ENCODE data around the gene SOX13. TPM values are rescaled to one million over a fixed set of nuclear protein-coding genes. Genes with fewer than 3 reads are reported as not detected.
A peak's percentile ranks its signal among the peaks of the same experiment; 100 is the strongest.

SOX13 gene
- total RNA-seq, 1 experiment from 2014 or later, result 53.0 TPM

DNA sequence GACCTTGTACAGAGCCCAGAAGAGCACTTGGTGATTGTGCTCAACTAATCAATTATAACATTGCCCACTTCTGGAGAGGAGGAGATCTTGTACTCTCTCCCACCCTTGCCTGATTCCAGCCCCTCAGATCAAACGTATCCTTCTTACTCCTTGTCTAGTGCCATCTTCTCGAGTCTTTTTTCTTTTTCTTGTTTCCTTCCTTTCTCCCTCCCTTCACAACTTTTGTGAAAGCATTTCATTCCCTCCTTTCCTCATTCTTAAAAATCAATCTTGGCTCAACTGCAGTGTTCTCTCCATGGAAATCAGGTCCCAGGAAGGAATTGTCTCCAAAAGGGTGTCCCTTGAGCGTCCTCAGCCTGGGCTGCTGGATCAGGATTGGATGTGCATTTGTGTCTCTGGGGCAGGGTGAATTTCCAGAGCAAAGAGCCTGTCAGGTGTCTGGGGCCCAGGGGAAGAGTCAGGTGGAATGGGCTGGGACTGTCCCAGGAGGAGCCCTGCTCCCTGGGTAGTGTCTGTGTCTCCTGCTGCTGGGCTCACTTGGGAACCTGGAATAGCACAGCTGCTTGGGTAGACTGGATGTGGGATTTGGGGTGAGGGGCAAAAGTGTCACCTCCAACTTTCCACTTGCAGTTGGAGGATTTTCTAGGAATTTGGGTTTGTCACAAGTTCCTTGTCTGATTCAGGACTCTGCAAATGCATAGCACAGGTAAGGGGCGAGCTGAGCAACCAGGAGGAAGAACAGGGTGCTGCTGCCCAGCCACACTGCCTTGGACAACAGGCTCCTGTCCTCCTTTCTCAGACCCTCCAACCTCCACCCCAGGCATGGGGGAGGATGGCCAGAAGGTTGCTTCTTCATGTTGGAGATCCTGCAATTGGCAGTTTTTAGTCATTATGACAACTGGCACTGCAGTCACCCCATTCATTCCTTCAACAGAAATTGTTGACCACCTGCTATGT is 3.3 kb downstream of the SOX13 start:
- Histone ChIP-seq H3K4me3 (ENCODE audit: low read depth in 2 of 2, low read length in 2 of 2) (peak overlapping the region; percentile 80 to 84), H3K27me3 (ENCODE audit: control insufficient read depth, insufficient read depth, low read length) (no peaks in the 10 kb centered on the region), H3K36me3 (ENCODE audit: control insufficient read depth, insufficient read depth, low read length) (no peaks in the 10 kb centered on the region; the same call in 1 of the 2 replicates), H3K9me3 (ENCODE audit: control insufficient read depth, insufficient read depth, low read depth, low read length) (no peaks in the 10 kb centered on the region), H3K27ac (ENCODE audit: low read length) (peak overlapping the region; percentile 72), H3K4me1 (ENCODE audit: control insufficient read depth, insufficient read depth, low read length) (peaks cover 54% of the 10 kb centered on the region)
- no peak for DNase-seq (ENCODE audit: low read depth, low spot score)
- no TSS peak for BruUV-seq (replicated peaks)
- ChIA-PET CTCF (no interaction called here), POLR2A (interaction anchor here (0.5 kb wide), 1 partner anchor 78 kb away, joined by 3 read pairs; no protein-coding TSS in a partner anchor)
- TF ChIP-seq SIN3A (IDR thresholded peaks at IDR 0.05; ENCODE audit: borderline replicate concordance, insufficient read depth, low read depth, low read length), result no peak
- TF ChIP-seq TCF7L2 (IDR thresholded peaks at IDR 0.05; ENCODE audit: low read depth, low read length), result no peak
- TF ChIP-seq, protein P1, sequence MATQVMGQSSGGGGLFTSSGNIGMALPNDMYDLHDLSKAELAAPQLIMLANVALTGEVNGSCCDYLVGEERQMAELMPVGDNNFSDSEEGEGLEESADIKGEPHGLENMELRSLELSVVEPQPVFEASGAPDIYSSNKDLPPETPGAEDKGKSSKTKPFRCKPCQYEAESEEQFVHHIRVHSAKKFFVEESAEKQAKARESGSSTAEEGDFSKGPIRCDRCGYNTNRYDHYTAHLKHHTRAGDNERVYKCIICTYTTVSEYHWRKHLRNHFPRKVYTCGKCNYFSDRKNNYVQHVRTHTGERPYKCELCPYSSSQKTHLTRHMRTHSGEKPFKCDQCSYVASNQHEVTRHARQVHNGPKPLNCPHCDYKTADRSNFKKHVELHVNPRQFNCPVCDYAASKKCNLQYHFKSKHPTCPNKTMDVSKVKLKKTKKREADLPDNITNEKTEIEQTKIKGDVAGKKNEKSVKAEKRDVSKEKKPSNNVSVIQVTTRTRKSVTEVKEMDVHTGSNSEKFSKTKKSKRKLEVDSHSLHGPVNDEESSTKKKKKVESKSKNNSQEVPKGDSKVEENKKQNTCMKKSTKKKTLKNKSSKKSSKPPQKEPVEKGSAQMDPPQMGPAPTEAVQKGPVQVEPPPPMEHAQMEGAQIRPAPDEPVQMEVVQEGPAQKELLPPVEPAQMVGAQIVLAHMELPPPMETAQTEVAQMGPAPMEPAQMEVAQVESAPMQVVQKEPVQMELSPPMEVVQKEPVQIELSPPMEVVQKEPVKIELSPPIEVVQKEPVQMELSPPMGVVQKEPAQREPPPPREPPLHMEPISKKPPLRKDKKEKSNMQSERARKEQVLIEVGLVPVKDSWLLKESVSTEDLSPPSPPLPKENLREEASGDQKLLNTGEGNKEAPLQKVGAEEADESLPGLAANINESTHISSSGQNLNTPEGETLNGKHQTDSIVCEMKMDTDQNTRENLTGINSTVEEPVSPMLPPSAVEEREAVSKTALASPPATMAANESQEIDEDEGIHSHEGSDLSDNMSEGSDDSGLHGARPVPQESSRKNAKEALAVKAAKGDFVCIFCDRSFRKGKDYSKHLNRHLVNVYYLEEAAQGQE (IDR thresholded peaks at IDR 0.05; ENCODE audit: insufficient read depth in 1 of 2, low read depth in 2 of 2, low read length in 1 of 2), result no peak
- TF ChIP-seq, protein P2, sequence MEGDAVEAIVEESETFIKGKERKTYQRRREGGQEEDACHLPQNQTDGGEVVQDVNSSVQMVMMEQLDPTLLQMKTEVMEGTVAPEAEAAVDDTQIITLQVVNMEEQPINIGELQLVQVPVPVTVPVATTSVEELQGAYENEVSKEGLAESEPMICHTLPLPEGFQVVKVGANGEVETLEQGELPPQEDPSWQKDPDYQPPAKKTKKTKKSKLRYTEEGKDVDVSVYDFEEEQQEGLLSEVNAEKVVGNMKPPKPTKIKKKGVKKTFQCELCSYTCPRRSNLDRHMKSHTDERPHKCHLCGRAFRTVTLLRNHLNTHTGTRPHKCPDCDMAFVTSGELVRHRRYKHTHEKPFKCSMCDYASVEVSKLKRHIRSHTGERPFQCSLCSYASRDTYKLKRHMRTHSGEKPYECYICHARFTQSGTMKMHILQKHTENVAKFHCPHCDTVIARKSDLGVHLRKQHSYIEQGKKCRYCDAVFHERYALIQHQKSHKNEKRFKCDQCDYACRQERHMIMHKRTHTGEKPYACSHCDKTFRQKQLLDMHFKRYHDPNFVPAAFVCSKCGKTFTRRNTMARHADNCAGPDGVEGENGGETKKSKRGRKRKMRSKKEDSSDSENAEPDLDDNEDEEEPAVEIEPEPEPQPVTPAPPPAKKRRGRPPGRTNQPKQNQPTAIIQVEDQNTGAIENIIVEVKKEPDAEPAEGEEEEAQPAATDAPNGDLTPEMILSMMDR (IDR thresholded peaks at IDR 0.05), result no peak
- no peak for TF ChIP-seq POLR2AphosphoS5 (IDR thresholded peaks at IDR 0.05; ENCODE audit: low read depth, low read length)
- in situ Hi-C loops (cut with HindIII; ENCODE audit: low pct_unique_long_range_greater_than_20kb, low sequenced_read_pairs), result no loop called here
- no peak for ATAC-seq
- intact Hi-C loops (cut with micrococcal nuclease; ENCODE audit: unreplicated experiment), result loop anchor here (2.0 to 5.0 kb wide), 2 partner anchors 46 to 207 kb away; no protein-coding TSS in a partner anchor

DNA sequence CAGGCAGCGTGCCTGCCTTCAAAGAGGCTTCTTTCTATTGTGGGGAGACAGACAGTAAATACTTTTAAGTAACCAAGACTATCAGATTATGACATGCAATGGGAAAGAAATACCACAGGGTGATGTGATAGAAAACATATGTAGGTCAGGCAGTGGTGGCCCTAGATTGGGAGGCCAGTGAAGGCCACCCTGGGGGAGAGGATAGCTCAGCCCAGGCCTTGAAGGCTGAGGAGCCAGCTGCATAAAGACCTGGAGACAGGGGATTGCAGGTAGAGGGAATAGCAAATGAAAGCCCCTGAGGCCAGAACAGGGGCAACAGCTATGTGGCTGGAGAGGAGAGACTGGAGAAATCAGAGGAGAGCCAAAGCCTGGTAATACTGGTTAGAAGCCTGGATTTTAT is 4.0 kb downstream of the SOX13 start:
- Histone ChIP-seq H3K27ac (ENCODE audit: low read length) (peak overlapping the region; percentile 29; the same call in 1 of the 2 replicates), H3K27me3 (ENCODE audit: control insufficient read depth, insufficient read depth, low read length) (no peaks in the 10 kb centered on the region), H3K4me1 (ENCODE audit: control insufficient read depth, insufficient read depth, low read length) (peaks cover 59% of the 10 kb centered on the region), H3K4me3 (ENCODE audit: low read depth in 2 of 2, low read length in 2 of 2) (no peak overlapping the region), H3K9me3 (ENCODE audit: control insufficient read depth, insufficient read depth, low read depth, low read length) (no peaks in the 10 kb centered on the region), H3K36me3 (ENCODE audit: control insufficient read depth, insufficient read depth, low read length) (no peaks in the 10 kb centered on the region; the same call in 1 of the 2 replicates)
- ChIA-PET CTCF (no interaction called here), POLR2A (no interaction called here)
- intact Hi-C loops (cut with micrococcal nuclease; ENCODE audit: unreplicated experiment) (loop anchor here (5.0 kb wide), 1 partner anchor 45 kb away; no protein-coding TSS in a partner anchor), in situ Hi-C loops (cut with HindIII; ENCODE audit: low pct_unique_long_range_greater_than_20kb, low sequenced_read_pairs) (no loop called here)
- no TSS peak for BruUV-seq (replicated peaks)
- TF ChIP-seq, protein P2 (IDR thresholded peaks at IDR 0.05), result no peak
- TF ChIP-seq TCF7L2 (IDR thresholded peaks at IDR 0.05; ENCODE audit: low read depth, low read length), result no peak
- no peak for ATAC-seq
- no peak for DNase-seq (ENCODE audit: low read depth, low spot score)

Data from Panc1 (cell line).